Measurements from ENCODE around the gene EDARADD.

- TF ChIP-seq CTCF (IDR thresholded peaks at IDR 0.05): no peak
- no peak for TF ChIP-seq POLR2A (IDR thresholded peaks at IDR 0.05)
- no peak for TF ChIP-seq EP300 (IDR thresholded peaks at IDR 0.05)
These were observed 26.9 kb downstream of the EDARADD start for GRCh38 chr1:236421022-236421421.

Data from ovary (tissue), 3 donors.